ENCODE measurements around the gene CCDC127. TPM values are rescaled to one million over a fixed set of nuclear protein-coding genes. Genes with fewer than 3 reads are reported as not detected.

Gene CCDC127
- total RNA-seq, result 3.1 and 5.5 TPM in 2 replicates

GRCh38 chr5:217494-218456 lies at the start of gene CCDC127, which contains the start of gene SDHA:
Gene CCDC127 (minus strand): TSS chr5:218153. CDS start chr5:216849, 1,304 bp downstream.
Gene SDHA (plus strand): TSS chr5:218320. CDS start chr5:218356, 36 bp downstream.

GRCh38 chr5:191036-191948 lies 26.7 kb downstream of the CCDC127 start, which contains the start of gene LRRC14B:
Gene LRRC14B (plus strand): TSS chr5:191495. CDS start chr5:191539, 44 bp downstream.

Other genes with a start within 250 kb of the CCDC127 start
- 0.07 TPM in 1 of 2 replicates, not detected in the other for gene PLEKHG4B, start 126.0 kb downstream of the CCDC127 start, total RNA-seq
- gene LRRC14B, start 26.7 kb downstream of the CCDC127 start, total RNA-seq, result not detected in 2 replicates
- gene SDHA, start 167 bp upstream of the CCDC127 start, total RNA-seq, result 93.0 and 114 TPM in 2 replicates
- gene PDCD6, start 53.5 kb upstream of the CCDC127 start, total RNA-seq, result 112 and 118 TPM in 2 replicates
- gene AHRR, start 103.6 kb upstream of the CCDC127 start, total RNA-seq, result 0.50 and 1.0 TPM in 2 replicates
- gene EXOC3, start 225.0 kb upstream of the CCDC127 start, total RNA-seq, result 24.6 and 45.3 TPM in 2 replicates

Data from nasal cavity respiratory epithelium epithelial cell of viscerocranial mucosa (primary cell).